ENCODE data around the gene CD101.

Gene CD101

DNA sequence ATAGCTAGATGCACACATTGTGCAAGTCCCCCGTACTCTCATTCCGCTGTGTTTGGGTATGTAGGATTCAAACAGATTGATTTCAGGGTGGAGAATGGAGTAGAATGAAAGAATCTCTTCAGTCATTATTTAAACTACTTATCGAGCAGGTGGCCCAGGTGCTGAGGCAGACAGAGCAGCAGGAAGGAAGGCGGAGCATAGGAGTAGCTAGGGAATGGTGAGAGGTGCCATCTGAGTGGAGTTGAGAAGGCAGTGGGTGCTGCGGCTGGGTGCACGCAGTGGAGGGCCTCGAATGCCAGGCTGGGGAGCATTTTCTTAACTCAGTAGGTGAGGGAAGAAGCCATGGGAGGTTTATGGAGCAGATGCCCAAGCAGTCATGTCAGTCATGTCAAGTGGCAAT is 45.2 kb upstream of the CD101 start:
- H3K27ac ChIP-seq (replicated peaks) = no peak overlapping the region
- DNase-seq (ENCODE audit: low read depth in 1 of 2, low spot score in 1 of 2) = no peak
- H3K27me3 ChIP-seq (ENCODE audit: insufficient read depth, poor library complexity, severe bottlenecking) = no peaks in the 10 kb centered on the region
- no peak overlapping the region for H3K4me3 ChIP-seq (replicated peaks; ENCODE audit: insufficient read depth, low read length)
- TF ChIP-seq POLR2AphosphoS5 (IDR thresholded peaks at IDR 0.05; ENCODE audit: low read depth) (no peak), GABPA (IDR thresholded peaks at IDR 0.05; ENCODE audit: low read depth) (no peak), CTCF (IDR thresholded peaks at IDR 0.05; ENCODE audit: insufficient read depth, low read length) (no peak), SPI1 (IDR thresholded peaks at IDR 0.05; ENCODE audit: borderline replicate concordance, low read depth) (no peak)
- TF ChIP-seq, protein P1, sequence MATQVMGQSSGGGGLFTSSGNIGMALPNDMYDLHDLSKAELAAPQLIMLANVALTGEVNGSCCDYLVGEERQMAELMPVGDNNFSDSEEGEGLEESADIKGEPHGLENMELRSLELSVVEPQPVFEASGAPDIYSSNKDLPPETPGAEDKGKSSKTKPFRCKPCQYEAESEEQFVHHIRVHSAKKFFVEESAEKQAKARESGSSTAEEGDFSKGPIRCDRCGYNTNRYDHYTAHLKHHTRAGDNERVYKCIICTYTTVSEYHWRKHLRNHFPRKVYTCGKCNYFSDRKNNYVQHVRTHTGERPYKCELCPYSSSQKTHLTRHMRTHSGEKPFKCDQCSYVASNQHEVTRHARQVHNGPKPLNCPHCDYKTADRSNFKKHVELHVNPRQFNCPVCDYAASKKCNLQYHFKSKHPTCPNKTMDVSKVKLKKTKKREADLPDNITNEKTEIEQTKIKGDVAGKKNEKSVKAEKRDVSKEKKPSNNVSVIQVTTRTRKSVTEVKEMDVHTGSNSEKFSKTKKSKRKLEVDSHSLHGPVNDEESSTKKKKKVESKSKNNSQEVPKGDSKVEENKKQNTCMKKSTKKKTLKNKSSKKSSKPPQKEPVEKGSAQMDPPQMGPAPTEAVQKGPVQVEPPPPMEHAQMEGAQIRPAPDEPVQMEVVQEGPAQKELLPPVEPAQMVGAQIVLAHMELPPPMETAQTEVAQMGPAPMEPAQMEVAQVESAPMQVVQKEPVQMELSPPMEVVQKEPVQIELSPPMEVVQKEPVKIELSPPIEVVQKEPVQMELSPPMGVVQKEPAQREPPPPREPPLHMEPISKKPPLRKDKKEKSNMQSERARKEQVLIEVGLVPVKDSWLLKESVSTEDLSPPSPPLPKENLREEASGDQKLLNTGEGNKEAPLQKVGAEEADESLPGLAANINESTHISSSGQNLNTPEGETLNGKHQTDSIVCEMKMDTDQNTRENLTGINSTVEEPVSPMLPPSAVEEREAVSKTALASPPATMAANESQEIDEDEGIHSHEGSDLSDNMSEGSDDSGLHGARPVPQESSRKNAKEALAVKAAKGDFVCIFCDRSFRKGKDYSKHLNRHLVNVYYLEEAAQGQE (IDR thresholded peaks at IDR 0.05; ENCODE audit: insufficient replicate concordance, low read depth) = no peak

- H3K27me3 ChIP-seq (ENCODE audit: insufficient read depth, poor library complexity, severe bottlenecking) = no peaks in the 10 kb centered on the region
- no peak overlapping the region for H3K4me3 ChIP-seq (replicated peaks; ENCODE audit: insufficient read depth, low read length)
- no peak overlapping the region for H3K27ac ChIP-seq (replicated peaks)
- TF ChIP-seq, protein P1 (IDR thresholded peaks at IDR 0.05; ENCODE audit: insufficient replicate concordance, low read depth) = no peak
- TF ChIP-seq CTCF (IDR thresholded peaks at IDR 0.05; ENCODE audit: insufficient read depth, low read length) = no peak
- no peak for TF ChIP-seq SPI1 (IDR thresholded peaks at IDR 0.05; ENCODE audit: borderline replicate concordance, low read depth)
- no peak for TF ChIP-seq GABPA (IDR thresholded peaks at IDR 0.05; ENCODE audit: low read depth)
- TF ChIP-seq POLR2AphosphoS5 (IDR thresholded peaks at IDR 0.05; ENCODE audit: low read depth) = no peak
- no peak for DNase-seq (ENCODE audit: low read depth in 1 of 2, low spot score in 1 of 2)
These were observed 43.9 kb upstream of the CD101 start for GRCh38 chr1:116957646-116958045.

GRCh38 chr1:116958110-116958509 is 43.5 kb upstream of the CD101 start:
- Histone ChIP-seq H3K27ac (replicated peaks) (no peak overlapping the region), H3K4me3 (replicated peaks; ENCODE audit: insufficient read depth, low read length) (no peak overlapping the region), H3K27me3 (ENCODE audit: insufficient read depth, poor library complexity, severe bottlenecking) (no peaks in the 10 kb centered on the region)
- TF ChIP-seq SPI1 (IDR thresholded peaks at IDR 0.05; ENCODE audit: borderline replicate concordance, low read depth) = no peak
- no peak for TF ChIP-seq GABPA (IDR thresholded peaks at IDR 0.05; ENCODE audit: low read depth)
- TF ChIP-seq CTCF (IDR thresholded peaks at IDR 0.05; ENCODE audit: insufficient read depth, low read length) = no peak
- no peak for TF ChIP-seq POLR2AphosphoS5 (IDR thresholded peaks at IDR 0.05; ENCODE audit: low read depth)
- TF ChIP-seq, protein P1 (IDR thresholded peaks at IDR 0.05; ENCODE audit: insufficient replicate concordance, low read depth) = no peak
- no peak for DNase-seq (ENCODE audit: low read depth in 1 of 2, low spot score in 1 of 2)
